Measurements from ENCODE around the gene SCARB2. TPM values are rescaled to one million over a fixed set of nuclear protein-coding genes. Genes with fewer than 3 reads are reported as not detected.

Gene SCARB2
- total RNA-seq, 2 experiments from 2014 or later: 7.0 to 8.2 TPM

- peaks cover 32% of the 10 kb centered on the region for H3K36me3 Mint-ChIP-seq
These were observed 17.2 kb downstream of the SCARB2 start for GRCh38 chr4:76196376-76196775.

GRCh38 chr4:76195326-76195725 lies 18.3 kb downstream of the SCARB2 start:
- H3K27me3 Mint-ChIP-seq: no peaks in the 10 kb centered on the region
- intact Hi-C loops (cut with micrococcal nuclease): loop anchor here (5.0 kb wide), 1 partner anchor 203 kb away; the partner anchor contains the start of gene SDAD1
- H3K9me3 Mint-ChIP-seq: peaks cover 16% of the 10 kb centered on the region
- H3K4me3 Mint-ChIP-seq: no peak overlapping the region
- ChIA-PET POLR2A (no interaction called here), CTCF (no interaction called here)
- peaks cover 36% of the 10 kb centered on the region for H3K4me1 Mint-ChIP-seq (ENCODE audit: low read depth)
- no peak for DNase-seq
- H3K27ac Mint-ChIP-seq: no peak overlapping the region
- peaks cover 33% of the 10 kb centered on the region for H3K36me3 Mint-ChIP-seq

More at GRCh38 chr4:76196376-76196775, 17.2 kb downstream of the SCARB2 start:
- peaks cover 44% of the 10 kb centered on the region for H3K4me1 Mint-ChIP-seq (ENCODE audit: low read depth)
- H3K27me3 Mint-ChIP-seq: no peaks in the 10 kb centered on the region
- DNase-seq: no peak
- ChIA-PET CTCF (no interaction called here), POLR2A (no interaction called here)
- intact Hi-C loops (cut with micrococcal nuclease): loop anchor here (5.0 kb wide), 1 partner anchor 204 kb away; the partner anchor contains the start of gene SDAD1
- H3K27ac Mint-ChIP-seq: no peak overlapping the region
- no peak overlapping the region for H3K4me3 Mint-ChIP-seq
- H3K9me3 Mint-ChIP-seq: peaks cover 15% of the 10 kb centered on the region

GRCh38 chr4:76194325-76194724 lies 19.3 kb downstream of the SCARB2 start:
- no peak for DNase-seq
- peaks cover 35% of the 10 kb centered on the region for H3K36me3 Mint-ChIP-seq
- POLR2A ChIA-PET: no interaction called here
- no peaks in the 10 kb centered on the region for H3K27me3 Mint-ChIP-seq
- H3K27ac Mint-ChIP-seq: no peak overlapping the region
- intact Hi-C loops (cut with micrococcal nuclease): no loop called here
- peaks cover 16% of the 10 kb centered on the region for H3K9me3 Mint-ChIP-seq
- CTCF ChIA-PET: no interaction called here
- peaks cover 26% of the 10 kb centered on the region for H3K4me1 Mint-ChIP-seq (ENCODE audit: low read depth)
- H3K4me3 Mint-ChIP-seq: no peak overlapping the region

GRCh38 chr4:76192236-76192635 lies 21.4 kb downstream of the SCARB2 start:
- Mint-ChIP-seq H3K4me3 (no peak overlapping the region), H3K27me3 (no peaks in the 10 kb centered on the region), H3K36me3 (peaks cover 35% of the 10 kb centered on the region), H3K9me3 (peaks cover 16% of the 10 kb centered on the region), H3K4me1 (ENCODE audit: low read depth) (peaks cover 8% of the 10 kb centered on the region), H3K27ac (no peak overlapping the region)
- no peak for DNase-seq
- ChIA-PET POLR2A (no interaction called here), CTCF (interaction anchor here (0.7 kb wide), 1 partner anchor 13 kb away, joined by 3 read pairs; no protein-coding TSS in a partner anchor)
- intact Hi-C loops (cut with micrococcal nuclease): no loop called here

GRCh38 chr4:76188557-76188956 lies 25.1 kb downstream of the SCARB2 start:
- peaks cover 14% of the 10 kb centered on the region for H3K9me3 Mint-ChIP-seq
- H3K36me3 Mint-ChIP-seq: peaks cover 22% of the 10 kb centered on the region
- no peak overlapping the region for H3K27ac Mint-ChIP-seq
- no peaks in the 10 kb centered on the region for H3K27me3 Mint-ChIP-seq
- ChIA-PET CTCF (interaction anchor here (1.5 to 2.5 kb wide), 2 partner anchors 9 to 188 kb away, joined by 4 to 8 read pairs; no protein-coding TSS in a partner anchor), POLR2A (interaction anchor here (1.3 kb wide), 1 partner anchor 10 kb away, joined by 4 read pairs; no protein-coding TSS in a partner anchor)
- H3K4me3 Mint-ChIP-seq: no peak overlapping the region
- H3K4me1 Mint-ChIP-seq (ENCODE audit: low read depth): no peaks in the 10 kb centered on the region
- no peak for DNase-seq
- intact Hi-C loops (cut with micrococcal nuclease): no loop called here

- POLR2A ChIA-PET: interaction anchor here (1.3 kb wide), 1 partner anchor 11 kb away, joined by 4 read pairs; no protein-coding TSS in a partner anchor
- Mint-ChIP-seq H3K4me3 (no peak overlapping the region), H3K9me3 (peaks cover 11% of the 10 kb centered on the region), H3K27me3 (no peaks in the 10 kb centered on the region), H3K36me3 (peaks cover 19% of the 10 kb centered on the region), H3K27ac (no peak overlapping the region), H3K4me1 (ENCODE audit: low read depth) (no peaks in the 10 kb centered on the region)
- DNase-seq: no peak
- CTCF ChIA-PET: interaction anchor here (1.5 to 2.5 kb wide), 2 partner anchors 8 to 189 kb away, joined by 4 to 8 read pairs; no protein-coding TSS in a partner anchor
- intact Hi-C loops (cut with micrococcal nuclease): no loop called here
These were observed 25.5 kb downstream of the SCARB2 start for GRCh38 chr4:76188149-76188548.

- Mint-ChIP-seq H3K36me3 (peaks cover 10% of the 10 kb centered on the region), H3K27me3 (no peaks in the 10 kb centered on the region), H3K27ac (no peak overlapping the region), H3K4me3 (no peak overlapping the region), H3K4me1 (ENCODE audit: low read depth) (no peaks in the 10 kb centered on the region), H3K9me3 (peaks cover 5% of the 10 kb centered on the region)
- ChIA-PET CTCF (interaction anchor here (1.3 kb wide), 1 partner anchor 12 kb away, joined by 5 read pairs; no protein-coding TSS in a partner anchor), POLR2A (no interaction called here)
- intact Hi-C loops (cut with micrococcal nuclease): no loop called here
- no peak for DNase-seq
These were observed 26.5 kb downstream of the SCARB2 start for GRCh38 chr4:76187152-76187551.

GRCh38 chr4:76182463-76182862 lies 31.2 kb downstream of the SCARB2 start:
- Mint-ChIP-seq H3K9me3 (no peaks in the 10 kb centered on the region), H3K4me1 (ENCODE audit: low read depth) (no peaks in the 10 kb centered on the region), H3K27ac (no peak overlapping the region), H3K4me3 (no peak overlapping the region), H3K36me3 (no peaks in the 10 kb centered on the region), H3K27me3 (no peaks in the 10 kb centered on the region)
- CTCF ChIA-PET: interaction anchor here (1.7 to 8.6 kb wide), 4 partner anchors 18 to 322 kb away, joined by 4 to 274 read pairs (median 30); partner anchors contain the start of gene STBD1
- no peak for DNase-seq
- POLR2A ChIA-PET: no interaction called here
- intact Hi-C loops (cut with micrococcal nuclease): loop anchor here (5.0 kb wide), 1 partner anchor 70 kb away; the partner anchor contains the start of gene FAM47E

GRCh38 chr4:76179398-76180318 lies 34.0 kb downstream of the SCARB2 start:
- Mint-ChIP-seq H3K4me1 (ENCODE audit: low read depth) (no peaks in the 10 kb centered on the region), H3K27ac (no peak overlapping the region), H3K4me3 (no peak overlapping the region), H3K27me3 (no peaks in the 10 kb centered on the region), H3K9me3 (no peaks in the 10 kb centered on the region), H3K36me3 (peaks cover 3% of the 10 kb centered on the region)
- DNase-seq: peak; percentile 87
- ChIA-PET CTCF (interaction anchor here (0.6 to 8.6 kb wide), 70 partner anchors 10 to 1024 kb away, joined by 3 to 274 read pairs (median 4); partner anchors contain the start of genes NUP54, SCARB2 and STBD1), POLR2A (no interaction called here)
- intact Hi-C loops (cut with micrococcal nuclease): loop anchor here (1.0 to 5.0 kb wide), 4 partner anchors 73 to 325 kb away; partner anchors contain the start of gene FAM47E

GRCh38 chr4:76178296-76178695 lies 35.3 kb downstream of the SCARB2 start:
- ChIA-PET CTCF (interaction anchor here (1.3 to 8.6 kb wide), 8 partner anchors 8 to 326 kb away, joined by 4 to 274 read pairs (median 10); no protein-coding TSS in a partner anchor), POLR2A (no interaction called here)
- Mint-ChIP-seq H3K27ac (no peak overlapping the region), H3K4me3 (no peak overlapping the region), H3K36me3 (peaks cover 6% of the 10 kb centered on the region), H3K9me3 (no peaks in the 10 kb centered on the region), H3K4me1 (ENCODE audit: low read depth) (no peaks in the 10 kb centered on the region), H3K27me3 (no peaks in the 10 kb centered on the region)
- DNase-seq: no peak
- intact Hi-C loops (cut with micrococcal nuclease): no loop called here

- no peak for DNase-seq
- H3K36me3 Mint-ChIP-seq: peaks cover 9% of the 10 kb centered on the region
- no peaks in the 10 kb centered on the region for H3K27me3 Mint-ChIP-seq
- CTCF ChIA-PET: interaction anchor here (1.6 to 8.6 kb wide), 2 partner anchors 199 to 327 kb away, joined by 6 to 274 read pairs; no protein-coding TSS in a partner anchor
- intact Hi-C loops (cut with micrococcal nuclease): no loop called here
- H3K4me3 Mint-ChIP-seq: no peak overlapping the region
- POLR2A ChIA-PET: no interaction called here
- no peak overlapping the region for H3K27ac Mint-ChIP-seq
- no peaks in the 10 kb centered on the region for H3K9me3 Mint-ChIP-seq
- H3K4me1 Mint-ChIP-seq (ENCODE audit: low read depth): no peaks in the 10 kb centered on the region
These were observed 35.9 kb downstream of the SCARB2 start for GRCh38 chr4:76177709-76178108.

GRCh38 chr4:76175336-76175735 lies 38.3 kb downstream of the SCARB2 start:
- intact Hi-C loops (cut with micrococcal nuclease): no loop called here
- peaks cover 9% of the 10 kb centered on the region for H3K36me3 Mint-ChIP-seq
- H3K27ac Mint-ChIP-seq: no peak overlapping the region
- no peaks in the 10 kb centered on the region for H3K4me1 Mint-ChIP-seq (ENCODE audit: low read depth)
- no peak for DNase-seq
- ChIA-PET CTCF (interaction anchor here (1.5 kb wide), 1 partner anchor 203 kb away, joined by 5 read pairs; no protein-coding TSS in a partner anchor), POLR2A (no interaction called here)
- H3K9me3 Mint-ChIP-seq: no peaks in the 10 kb centered on the region
- H3K27me3 Mint-ChIP-seq: no peaks in the 10 kb centered on the region
- no peak overlapping the region for H3K4me3 Mint-ChIP-seq
